ENCODE measurements around the gene SSTR5.

- no peak for TF ChIP-seq POLR2A (IDR thresholded peaks at IDR 0.05)
- TF ChIP-seq EP300 (IDR thresholded peaks at IDR 0.05), result no peak
Measured at GRCh38 chr16:1049113-1049975, 23.2 kb upstream of the SSTR5 start.
